ENCODE measurements around the gene ITGA11.

The ITGA11 gene

DNA sequence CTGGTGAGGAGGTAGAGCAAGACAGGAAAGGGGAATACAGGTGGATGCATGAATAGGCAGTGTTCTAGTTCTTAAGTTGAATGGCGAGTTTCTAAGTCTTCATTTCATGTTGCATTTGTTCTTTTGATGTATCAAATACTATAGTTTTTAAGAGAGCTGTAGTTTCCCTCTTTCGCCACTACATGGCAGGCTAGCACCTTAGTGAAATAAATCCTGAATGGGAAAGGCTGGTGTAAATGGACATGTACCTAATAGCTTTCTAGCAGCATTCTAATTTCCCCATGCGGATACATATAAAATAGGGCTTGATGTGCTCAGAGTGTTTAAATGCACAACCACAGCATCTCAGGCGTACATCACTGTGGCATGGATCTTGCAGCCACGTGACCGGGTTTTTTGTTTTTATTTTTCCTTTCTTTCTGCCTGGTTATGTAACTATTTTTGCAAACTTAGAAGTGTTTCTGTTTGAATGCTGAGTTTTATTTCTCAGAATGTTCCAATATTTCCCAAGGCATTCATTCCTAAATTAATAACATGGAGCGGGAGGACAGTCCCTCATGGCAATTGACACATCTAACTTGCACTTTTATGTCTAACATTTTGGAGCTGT lies 178.9 kb downstream of the ITGA11 start:
- peak; percentile 54 for DNase-seq

DNA sequence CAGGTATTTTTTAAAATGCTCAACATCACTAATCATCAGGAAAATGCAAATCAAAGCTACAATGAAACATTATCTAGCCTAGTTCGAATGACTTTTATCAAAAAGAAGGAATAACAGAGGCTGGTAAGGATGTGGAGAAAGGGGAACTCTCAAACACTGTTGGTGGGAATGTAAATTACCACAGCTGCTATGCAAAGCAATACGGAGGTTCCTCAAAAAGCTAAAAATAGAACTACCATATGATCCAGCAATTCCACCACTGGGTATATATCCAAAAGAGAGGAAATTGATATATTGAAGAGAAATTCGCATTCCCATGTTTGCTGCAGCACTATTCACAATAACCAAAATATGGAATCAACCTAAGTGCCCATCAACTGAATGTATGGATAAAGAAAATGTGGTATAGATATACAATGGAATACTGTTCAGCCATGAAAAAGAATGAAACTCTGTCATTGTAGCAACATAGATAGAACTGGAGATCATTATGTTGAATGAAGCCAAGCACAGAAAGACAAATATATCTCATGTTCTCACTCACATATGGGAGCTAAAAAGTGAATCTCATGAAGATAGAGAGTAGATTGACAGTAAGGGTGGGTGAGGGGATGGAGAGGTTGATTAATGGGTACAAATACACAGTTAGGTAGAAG lies 182.8 kb downstream of the ITGA11 start:
- DNase-seq: no peak

All from NCI-H187 treated with DMSO at 0.1 percent for 48 hours (cell line).